A673 (cell line): ENCODE measurements around the gene ETS2. TPM values are rescaled to one million over a fixed set of nuclear protein-coding genes. Genes with fewer than 3 reads are reported as not detected.

Experiments used
- BruUV-seq: library from RNA; stranded (reverse); fragments of 400-500 nt; replicated peaks from 2 replicates; lab custom pipeline; 2021; lab: Mats Ljungman, UMichigan
- CTCF ChIA-PET: fragments of 300-600 bp; sonication (Branson Sonifier 250); formaldehyde crosslinking; loops from one replicate; lab custom pipeline; 2022; ENCODE audit warnings: antibody characterized with exemption; lab: Charles Lee
- POLR2A ChIA-PET: fragments of 300-600 bp; sonication (Branson Sonifier 250); formaldehyde crosslinking; loops from one replicate; lab custom pipeline; 2022; ENCODE audit warnings: antibody characterized with exemption; ENCODE audit not compliant: low non-redundant PET; lab: Charles Lee
- DNase-seq: peaks from one replicate; pipeline ENCODE4 v3.0.0-alpha.2; 2015; ENCODE audit warnings: low spot score
- H3K27ac ChIP-seq: fragments of 200-600 bp; sonication (generic); 2 replicates; pipeline ENCODE4 v1.5.1; 2016; ENCODE audit warnings: mixed run types, low read depth, mild to moderate bottlenecking, mixed read lengths, antibody characterized with exemption, low read length; ENCODE audit not compliant: poor library complexity, severe bottlenecking
- H3K27me3 ChIP-seq: fragments of 200-600 bp; sonication (generic); replicated peaks from 2 replicates; pipeline ENCODE4 v1.6.1; 2017; ENCODE audit warnings: mixed run types, low read depth, mild to moderate bottlenecking, mixed read lengths, antibody characterized with exemption, low read length; ENCODE audit not compliant: insufficient read depth, poor library complexity
- H3K36me3 ChIP-seq: fragments of 200-600 bp; sonication (generic); 2 replicates; pipeline ENCODE4 v1.6.1; 2016; ENCODE audit warnings: mixed run types, mild to moderate bottlenecking, mixed read lengths, antibody characterized with exemption, low read length; ENCODE audit not compliant: insufficient read depth, poor library complexity, severe bottlenecking
- H3K4me1 ChIP-seq: fragments of 200-600 bp; sonication (generic); 2 replicates; pipeline ENCODE4 v1.6.1; 2017; ENCODE audit warnings: mixed run types, mild to moderate bottlenecking, mixed read lengths, antibody characterized with exemption, low read length; ENCODE audit not compliant: insufficient read depth, poor library complexity, severe bottlenecking
- H3K4me3 ChIP-seq: fragments of 200-600 bp; sonication (generic); 2 replicates; pipeline ENCODE4 v1.5.1; 2016; ENCODE audit warnings: low read depth, mixed run types, mild to moderate bottlenecking, mixed read lengths, low read length; ENCODE audit not compliant: poor library complexity, severe bottlenecking
- H3K9me3 ChIP-seq: fragments of 200-600 bp; sonication (generic); 2 replicates; pipeline ENCODE4 v1.6.1; 2016; ENCODE audit warnings: mixed run types, low read depth, mild to moderate bottlenecking, mixed read lengths, antibody characterized with exemption, low read length; ENCODE audit not compliant: poor library complexity, severe bottlenecking
- EZH2 ChIP-seq: fragments of 200-600 bp; sonication (generic); IDR thresholded peaks from 2 replicates; pipeline ENCODE4 v1.6.1; 2017; ENCODE audit warnings: borderline replicate concordance, low read depth, mild to moderate bottlenecking, mixed read lengths, antibody characterized with exemption, low read length; ENCODE audit not compliant: poor library complexity, severe bottlenecking
- intact Hi-C: fragments of 100-400 bp; cut with micrococcal nuclease; formaldehyde crosslinking; loops from one replicate; pipeline ENCODE4 v1.10.0; 2022; ENCODE audit not compliant: unreplicated experiment
- total RNA-seq: library from RNA; stranded (reverse); gene quantifications from 2 replicates; pipeline ENCODE4 v1.2.3, GENCODE V29; 2021
- TF ChIP-seq, protein P1 (sequence below): fragments of 300-800, 200-600 bp; sonication (generic); conservative IDR thresholded peaks from 2 replicates; pipeline ENCODE4 v1.5.1; 2017; ENCODE audit warnings: low read depth, mild to moderate bottlenecking, antibody characterized with exemption, low read length, moderate library complexity, mixed read lengths

The ETS2 gene
- total RNA-seq, 1 experiment from 2014 or later: 45.6 TPM

DNA sequence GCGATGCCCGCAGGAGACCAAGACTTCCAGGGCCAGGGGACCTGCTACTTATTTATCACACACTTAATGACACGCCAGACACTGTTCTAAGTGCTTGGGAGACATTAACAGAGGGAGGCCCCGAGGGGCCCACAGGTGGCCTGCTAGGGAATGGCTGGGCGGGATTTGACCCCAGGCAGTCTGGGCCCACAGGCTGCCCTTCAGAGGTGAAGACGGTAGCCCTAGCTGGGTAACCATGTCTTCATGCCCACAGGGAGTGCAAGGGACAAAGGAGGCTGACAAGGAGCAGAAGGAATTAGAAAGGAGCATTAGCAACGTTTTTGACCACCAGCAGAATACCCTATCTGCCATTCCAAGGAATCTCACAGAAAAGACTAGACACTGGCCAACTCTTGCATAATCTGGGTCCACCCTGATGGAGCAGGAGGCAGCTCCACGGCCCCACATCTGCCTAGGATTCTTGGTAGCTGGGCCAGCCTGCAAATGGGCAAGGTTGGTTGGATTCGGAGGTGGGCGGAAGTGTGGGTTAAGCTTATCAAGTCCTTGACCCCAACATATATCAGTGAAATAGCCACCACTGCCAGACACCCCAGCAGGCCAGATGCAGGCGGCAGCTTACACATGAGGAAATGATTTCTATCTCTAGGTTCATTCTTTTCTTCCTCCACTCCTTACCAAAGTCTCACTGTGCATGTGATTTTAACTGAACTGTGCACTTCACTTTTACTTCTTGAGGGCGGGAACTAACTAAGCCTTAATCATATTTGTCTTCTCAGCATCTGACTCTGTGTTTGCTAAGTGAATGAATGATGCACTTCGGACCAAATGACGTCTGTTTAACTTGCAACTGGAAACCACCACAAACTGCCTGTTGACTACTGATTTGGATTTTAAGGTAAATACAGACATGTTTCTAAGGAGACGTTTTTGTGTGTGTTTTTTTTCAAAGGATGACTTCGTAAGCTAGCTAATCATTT is 3.4 kb upstream of the ETS2 start:
- ChIA-PET CTCF (no interaction called here), POLR2A (no interaction called here)
- no TSS peak for BruUV-seq
- intact Hi-C loops: loop anchor here (10.0 kb wide), 1 partner anchor 332 kb away; no protein-coding TSS in a partner anchor
- no peaks in the 10 kb centered on the region for H3K4me1 ChIP-seq
- H3K27ac ChIP-seq: no peak overlapping the region
- DNase-seq: no peak
- no peaks in the 10 kb centered on the region for H3K9me3 ChIP-seq
- TF ChIP-seq, protein P1, sequence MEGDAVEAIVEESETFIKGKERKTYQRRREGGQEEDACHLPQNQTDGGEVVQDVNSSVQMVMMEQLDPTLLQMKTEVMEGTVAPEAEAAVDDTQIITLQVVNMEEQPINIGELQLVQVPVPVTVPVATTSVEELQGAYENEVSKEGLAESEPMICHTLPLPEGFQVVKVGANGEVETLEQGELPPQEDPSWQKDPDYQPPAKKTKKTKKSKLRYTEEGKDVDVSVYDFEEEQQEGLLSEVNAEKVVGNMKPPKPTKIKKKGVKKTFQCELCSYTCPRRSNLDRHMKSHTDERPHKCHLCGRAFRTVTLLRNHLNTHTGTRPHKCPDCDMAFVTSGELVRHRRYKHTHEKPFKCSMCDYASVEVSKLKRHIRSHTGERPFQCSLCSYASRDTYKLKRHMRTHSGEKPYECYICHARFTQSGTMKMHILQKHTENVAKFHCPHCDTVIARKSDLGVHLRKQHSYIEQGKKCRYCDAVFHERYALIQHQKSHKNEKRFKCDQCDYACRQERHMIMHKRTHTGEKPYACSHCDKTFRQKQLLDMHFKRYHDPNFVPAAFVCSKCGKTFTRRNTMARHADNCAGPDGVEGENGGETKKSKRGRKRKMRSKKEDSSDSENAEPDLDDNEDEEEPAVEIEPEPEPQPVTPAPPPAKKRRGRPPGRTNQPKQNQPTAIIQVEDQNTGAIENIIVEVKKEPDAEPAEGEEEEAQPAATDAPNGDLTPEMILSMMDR: no peak
- no peak for TF ChIP-seq EZH2
- H3K27me3 ChIP-seq: no peaks in the 10 kb centered on the region
- no peak overlapping the region for H3K4me3 ChIP-seq
- H3K36me3 ChIP-seq: no peaks in the 10 kb centered on the region

DNA sequence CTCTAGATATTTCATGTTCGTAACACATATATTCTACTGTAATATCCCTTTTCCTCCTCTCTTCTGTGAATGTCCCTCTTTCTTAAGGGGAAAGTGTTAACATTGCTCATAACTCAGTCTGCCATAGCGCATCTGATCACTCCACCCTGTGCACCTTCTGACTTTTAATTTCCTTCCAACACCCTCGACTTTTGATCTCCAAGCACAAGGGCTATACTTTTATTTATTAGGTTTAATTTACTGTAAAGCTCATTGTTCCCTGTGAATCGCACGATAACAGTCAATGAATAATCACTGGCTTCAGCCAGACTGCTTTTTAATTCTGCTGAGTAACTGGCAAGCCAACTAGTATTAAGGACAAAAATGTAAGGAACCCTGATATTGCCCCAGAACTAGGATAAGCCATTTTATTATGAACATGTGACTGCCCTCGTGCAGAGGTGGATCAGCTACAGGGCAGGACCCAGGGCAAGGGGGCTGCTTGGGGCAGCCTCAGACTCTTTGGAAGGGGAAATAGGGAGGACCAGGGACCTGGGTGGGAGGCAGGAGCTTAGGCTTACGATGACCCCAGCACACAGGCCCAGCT is 2.6 kb upstream of the ETS2 start:
- Histone ChIP-seq H3K9me3 (no peaks in the 10 kb centered on the region), H3K4me3 (no peak overlapping the region), H3K36me3 (no peaks in the 10 kb centered on the region), H3K4me1 (peaks cover 2% of the 10 kb centered on the region), H3K27me3 (no peaks in the 10 kb centered on the region), H3K27ac (no peak overlapping the region)
- ChIA-PET POLR2A (no interaction called here), CTCF (no interaction called here)
- BruUV-seq: no TSS peak
- no peak for DNase-seq
- intact Hi-C loops: loop anchor here (10.0 kb wide), 1 partner anchor 332 kb away; no protein-coding TSS in a partner anchor
- no peak for TF ChIP-seq EZH2
- TF ChIP-seq, protein P1: no peak

DNA sequence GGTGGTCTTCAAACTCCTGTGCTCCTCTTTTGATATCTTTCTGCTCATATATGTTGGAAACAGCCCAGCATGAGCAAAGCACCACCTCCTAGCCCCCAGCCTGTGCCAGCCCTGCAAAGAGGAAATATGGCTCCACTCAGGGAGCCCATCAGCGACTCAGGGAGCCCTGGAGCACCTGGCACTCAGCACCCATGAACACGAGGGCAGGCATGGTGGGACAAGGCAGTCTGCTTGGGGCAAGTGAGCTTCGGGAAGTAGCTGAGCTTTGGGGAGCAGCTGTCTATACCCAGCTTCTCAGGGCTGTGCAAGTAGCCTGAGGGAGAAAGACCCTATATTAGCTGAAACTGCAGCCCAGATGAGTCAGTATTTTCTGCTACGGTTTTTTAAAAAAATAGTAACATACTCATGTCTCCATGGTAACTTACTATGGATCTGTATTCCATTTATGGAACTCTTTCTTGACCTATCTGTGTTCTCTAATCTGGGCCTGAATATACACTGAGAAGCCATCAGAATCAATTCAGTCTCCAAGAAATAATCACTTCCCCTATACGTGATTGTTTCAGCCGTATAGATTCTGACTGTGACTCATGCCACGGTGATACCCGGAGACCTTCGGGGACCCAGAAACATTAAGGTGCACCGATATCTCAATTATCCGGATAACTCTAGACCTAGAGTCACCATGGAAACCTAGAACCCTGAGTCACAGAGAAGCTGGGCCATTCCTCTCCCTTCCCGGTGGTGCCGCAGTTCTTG is 1.5 kb upstream of the ETS2 start:
- no peak for TF ChIP-seq EZH2
- TF ChIP-seq, protein P1: no peak
- no TSS peak for BruUV-seq
- H3K9me3 ChIP-seq: no peaks in the 10 kb centered on the region
- no peak for DNase-seq
- intact Hi-C loops: loop anchor here (10.0 kb wide), 1 partner anchor 331 kb away; no protein-coding TSS in a partner anchor
- H3K4me1 ChIP-seq: peaks cover 11% of the 10 kb centered on the region
- CTCF ChIA-PET: no interaction called here
- no peak overlapping the region for H3K27ac ChIP-seq
- H3K36me3 ChIP-seq: no peaks in the 10 kb centered on the region
- POLR2A ChIA-PET: interaction anchor here (1.2 kb wide), 1 partner anchor 10 kb away, joined by 3 read pairs; no protein-coding TSS in a partner anchor
- no peaks in the 10 kb centered on the region for H3K27me3 ChIP-seq
- no peak overlapping the region for H3K4me3 ChIP-seq
